Upper lobe of right lung (tissue), 1 donor: ENCODE results near the gene MCC. TPM values are rescaled to one million over a fixed set of nuclear protein-coding genes. Genes with fewer than 3 reads are reported as not detected.

Source experiments
- ATAC-seq: fragments of 200-7000 bp; cut with Tn5 transposase; one replicate; pipeline ENCODE4 v1.9.1; 2020; ENCODE audit warnings: mild to moderate bottlenecking, moderate library complexity
- DNase-seq: peaks from one replicate; pipeline ENCODE4 v3.0.0-alpha.2; 2020
- H3K27ac ChIP-seq: fragments of 200-600 bp; one replicate; pipeline ENCODE4 v1.8.0; 2022
- H3K27me3 ChIP-seq: fragments of 200-600 bp; one replicate; pipeline ENCODE4 v1.8.0; 2022; ENCODE audit warnings: mild to moderate bottlenecking
- H3K36me3 ChIP-seq: fragments of 200-600 bp; one replicate; pipeline ENCODE4 v1.8.0; 2022
- H3K4me1 ChIP-seq: fragments of 200-600 bp; one replicate; pipeline ENCODE4 v1.8.0; 2022
- H3K4me3 ChIP-seq: fragments of 200-600 bp; one replicate; pipeline ENCODE4 v1.8.0; 2022; ENCODE audit warnings: mild to moderate bottlenecking
- H3K9me3 ChIP-seq: fragments of 200-600 bp; one replicate; pipeline ENCODE4 v1.8.0; 2022
- CTCF ChIP-seq: fragments of 200-600 bp; IDR thresholded peaks from one replicate; pipeline ENCODE4 v1.8.0; 2022; ENCODE audit warnings: antibody characterized with exemption
- intact Hi-C: fragments of 100-400 bp; cut with DNase I; formaldehyde crosslinking; loops from one replicate; pipeline ENCODE4 v1.11.0; 2022
- total RNA-seq: library from RNA; stranded (reverse); fragmentation: NEBNext Ultra II Directional; extraction: Animal tissue kit (Norgen Biotek cat#: 25700); gene quantifications from one replicate; pipeline ENCODE4 v1.2.1, GENCODE V29; 2021
- donor health status: DM: no; HTN: yes; CAD: no; lungs with severe emphysema.

Gene MCC
- total RNA-seq, 1 donor from 2014 or later = 18.6 TPM

DNA sequence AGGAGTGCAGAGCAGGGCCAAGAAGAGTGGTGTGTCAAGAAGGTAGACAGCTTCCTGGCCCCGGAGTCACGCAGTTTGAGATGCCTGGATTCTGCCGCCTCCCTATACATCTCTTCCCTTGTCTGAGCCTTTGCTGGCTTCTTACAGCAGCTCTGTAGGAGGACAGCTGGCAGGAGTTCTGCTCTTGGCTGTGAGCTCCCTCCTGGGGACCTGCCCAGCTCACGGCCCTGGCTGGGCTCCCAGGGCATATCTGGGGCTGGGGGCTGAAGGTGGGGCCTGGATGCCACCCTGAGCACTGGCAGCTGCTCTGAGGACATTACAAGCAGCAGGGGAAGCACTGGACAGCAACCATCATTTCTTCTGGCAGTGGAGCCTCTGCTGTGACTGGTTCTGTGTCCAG is 52.7 kb downstream of the MCC start:
- H3K4me3 ChIP-seq = no peak overlapping the region
- no peaks in the 10 kb centered on the region for H3K9me3 ChIP-seq
- DNase-seq = no peak
- H3K27ac ChIP-seq = no peak overlapping the region
- H3K4me1 ChIP-seq = no peaks in the 10 kb centered on the region
- H3K36me3 ChIP-seq = no peaks in the 10 kb centered on the region
- no peak for TF ChIP-seq CTCF
- no peak for ATAC-seq
- intact Hi-C loops = no loop called here
- no peaks in the 10 kb centered on the region for H3K27me3 ChIP-seq

- TF ChIP-seq CTCF = no peak
- no peaks in the 10 kb centered on the region for H3K36me3 ChIP-seq
- H3K27ac ChIP-seq = no peak within 1 kb of the TSS
- no peak for ATAC-seq
- H3K4me1 ChIP-seq = no peaks in the 10 kb centered on the region
- H3K27me3 ChIP-seq = no peaks in the 10 kb centered on the region
- no peak within 1 kb of the TSS for H3K4me3 ChIP-seq
- no peaks in the 10 kb centered on the region for H3K9me3 ChIP-seq
- DNase-seq = no peak
- intact Hi-C loops = no loop called here
Measured at GRCh38 chr5:113434889-113435288, 53.4 kb downstream of the MCC start, which contains the start of gene TSSK1B. Gene TSSK1B (minus strand): TSS chr5:113434989. CDS start chr5:113434839, 150 bp downstream.

DNA sequence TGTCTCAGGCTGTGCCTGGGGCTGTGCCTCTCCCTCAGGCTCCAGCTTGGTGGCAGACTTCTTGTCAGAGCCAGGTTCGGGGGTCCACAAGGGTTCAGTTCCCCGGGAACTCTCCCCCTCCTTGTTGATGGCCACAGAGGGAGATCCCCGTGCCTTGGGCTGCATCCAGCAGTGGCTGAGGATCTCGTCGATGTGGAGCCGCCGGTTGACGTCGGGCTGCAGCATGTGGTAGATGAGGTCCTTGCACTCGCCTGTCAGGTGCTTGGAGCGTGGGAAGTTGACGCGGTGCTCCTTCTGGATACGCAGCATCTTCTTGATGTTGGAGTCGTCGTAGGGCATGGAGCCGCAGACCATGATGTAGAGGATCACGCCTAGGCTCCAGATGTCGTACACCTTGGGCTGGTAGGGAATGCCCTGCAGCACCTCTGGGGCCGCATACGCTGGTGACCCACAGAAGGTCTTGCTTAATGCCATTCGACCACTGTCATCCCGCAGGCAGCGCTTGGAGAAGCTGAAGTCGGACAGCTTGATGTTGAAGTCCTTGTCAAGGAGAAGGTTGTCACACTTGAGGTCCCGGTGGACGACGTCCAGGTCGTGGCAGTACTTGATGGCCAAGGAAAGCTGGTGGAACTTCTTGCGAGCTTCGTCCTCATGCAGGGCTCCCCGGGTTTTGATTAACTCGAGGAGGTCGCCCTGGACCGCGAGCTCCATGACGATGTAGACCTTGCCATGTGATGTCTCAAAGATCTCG is 54.2 kb downstream of the MCC start:
- Histone ChIP-seq H3K4me1 (no peaks in the 10 kb centered on the region), H3K27me3 (no peaks in the 10 kb centered on the region), H3K4me3 (no peak overlapping the region), H3K9me3 (no peaks in the 10 kb centered on the region), H3K27ac (no peak overlapping the region), H3K36me3 (no peaks in the 10 kb centered on the region)
- ATAC-seq (no peak), DNase-seq (no peak)
- TF ChIP-seq CTCF = no peak
- intact Hi-C loops = no loop called here

DNA sequence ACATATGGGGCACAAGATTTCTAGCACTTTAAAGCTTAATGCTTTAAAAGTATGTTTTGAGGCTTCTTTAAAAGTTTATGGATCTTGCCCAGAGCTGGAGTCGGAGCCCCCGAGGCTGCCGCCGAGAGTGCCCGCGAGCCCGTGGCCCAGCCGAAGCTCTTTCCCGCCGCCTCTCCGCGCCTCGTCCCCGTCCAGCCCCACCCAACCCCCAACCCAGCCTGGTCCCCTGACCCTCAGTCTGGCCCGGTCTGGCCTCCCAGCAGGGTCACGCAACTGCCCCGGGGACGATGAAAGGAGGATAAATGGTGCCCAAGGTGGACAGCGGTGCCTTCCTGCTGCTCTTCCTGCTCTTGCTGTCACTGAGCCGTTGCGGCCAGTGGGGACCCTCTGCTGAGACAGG is 55.2 kb downstream of the MCC start:
- no peak for TF ChIP-seq CTCF
- Histone ChIP-seq H3K9me3 (no peaks in the 10 kb centered on the region), H3K27ac (no peak overlapping the region), H3K4me3 (no peak overlapping the region), H3K4me1 (no peaks in the 10 kb centered on the region), H3K27me3 (no peaks in the 10 kb centered on the region), H3K36me3 (no peaks in the 10 kb centered on the region)
- DNase-seq (no peak), ATAC-seq (no peak)
- intact Hi-C loops = no loop called here

DNA sequence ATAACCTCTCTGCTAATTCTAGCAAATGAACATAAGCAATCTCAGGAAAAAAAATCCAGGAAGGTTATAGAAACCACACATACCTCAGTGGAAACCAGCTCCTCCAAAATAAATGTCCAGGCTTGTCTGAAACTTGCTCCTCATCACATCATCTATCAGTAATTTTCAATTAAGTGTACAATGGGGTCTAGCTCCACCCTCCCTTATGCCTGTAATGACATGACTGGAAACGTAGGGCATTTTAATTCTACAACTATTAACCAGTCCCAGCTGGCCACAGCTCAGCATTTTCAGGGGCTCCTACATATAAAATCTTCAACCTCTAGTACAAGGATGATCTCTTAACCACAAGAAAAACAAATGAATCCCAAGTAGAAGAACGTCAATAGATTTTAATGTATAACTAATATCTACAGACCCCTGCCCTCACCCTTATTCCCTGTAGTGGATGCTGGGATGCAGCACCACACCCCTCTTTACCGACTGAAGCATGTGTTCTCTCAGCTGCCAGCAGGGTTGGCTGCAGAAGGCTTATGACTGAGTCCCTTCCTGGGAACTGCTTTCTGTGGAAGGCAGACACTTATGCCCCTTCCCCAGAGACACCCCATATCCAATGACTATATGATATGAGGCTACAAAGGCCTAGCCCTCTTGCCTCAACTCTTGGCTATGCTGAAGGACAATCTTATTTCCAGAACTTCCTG is 60.2 kb downstream of the MCC start:
- Histone ChIP-seq H3K9me3 (no peaks in the 10 kb centered on the region), H3K27ac (no peak overlapping the region), H3K27me3 (no peaks in the 10 kb centered on the region), H3K4me1 (no peaks in the 10 kb centered on the region), H3K36me3 (no peaks in the 10 kb centered on the region), H3K4me3 (no peak overlapping the region)
- ATAC-seq = no peak
- DNase-seq = no peak
- intact Hi-C loops = no loop called here
- TF ChIP-seq CTCF = no peak
